ENCODE data around the gene IL5RA. TPM values are rescaled to one million over a fixed set of nuclear protein-coding genes. Genes with fewer than 3 reads are reported as not detected.

The IL5RA gene
- total and polyA plus RNA-seq, 4 donors, result 4.3 to 9.4 (median 6.9) TPM

DNA sequence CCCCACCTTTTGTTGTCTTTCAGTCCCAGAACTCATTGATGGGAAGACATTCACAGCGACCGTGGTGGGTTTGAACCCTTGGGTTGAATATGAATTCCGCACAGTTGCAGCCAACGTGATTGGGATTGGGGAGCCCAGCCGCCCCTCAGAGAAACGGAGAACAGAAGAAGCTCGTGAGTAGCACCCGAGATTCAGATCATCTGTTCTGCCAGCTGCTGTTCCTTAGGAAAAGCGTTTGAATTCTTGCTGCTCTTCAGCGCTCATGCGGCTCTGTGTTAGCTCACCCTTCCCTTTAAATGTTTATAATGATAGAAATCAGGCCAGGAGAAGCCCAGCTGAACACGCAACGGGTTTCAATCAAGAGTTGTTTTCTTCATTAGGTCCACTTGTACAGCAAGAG lies 73.0 kb downstream of the IL5RA start:
- no peak for DNase-seq (ENCODE audit: low read depth in 4 of 6, low spot score in 6 of 6)
- WGBS (ENCODE audit: insufficient coverage), result 92% methylated on average over 10 of the region's 13 CpGs

DNA sequence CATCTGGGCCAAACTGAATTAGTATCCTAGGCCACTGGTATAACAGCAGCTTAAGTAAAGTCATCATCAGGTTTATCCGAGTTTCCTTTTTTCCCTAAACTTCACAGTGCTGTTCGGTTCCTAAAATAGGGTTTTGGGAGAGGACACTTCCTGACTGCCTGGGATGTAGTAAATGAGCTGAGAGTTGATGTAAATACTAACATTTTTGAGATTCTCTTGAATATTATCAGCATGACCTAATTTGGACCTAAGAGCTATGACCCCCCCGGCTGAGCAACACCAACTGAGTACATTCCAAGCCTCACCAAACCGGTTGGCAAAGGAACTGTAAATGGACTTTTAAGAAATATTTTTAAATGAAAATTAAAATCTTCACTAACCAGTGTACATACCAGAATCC lies 78.8 kb downstream of the IL5RA start:
- no CpG with 5 or more reads among the region's 4 CpGs for WGBS (ENCODE audit: insufficient coverage)

More for the DNA sequence above, 73.0 kb downstream of the IL5RA start:
- no peak overlapping the region for H3K4me3 ChIP-seq (ENCODE audit: low read depth, low read length)
- H3K27me3 ChIP-seq (ENCODE audit: control insufficient read depth, insufficient read depth, low read length), result no peaks in the 10 kb centered on the region
- H3K9me3 ChIP-seq (ENCODE audit: control insufficient read depth, insufficient read depth, low read length), result no peaks in the 10 kb centered on the region
- H3K36me3 ChIP-seq (ENCODE audit: control insufficient read depth, insufficient read depth, low read length), result peaks cover 3% of the 10 kb centered on the region
- no peaks in the 10 kb centered on the region for H3K4me1 ChIP-seq (ENCODE audit: control insufficient read depth, insufficient read depth, low read length)
- H3K27ac ChIP-seq (ENCODE audit: low read depth, low read length), result no peak overlapping the region

DNA sequence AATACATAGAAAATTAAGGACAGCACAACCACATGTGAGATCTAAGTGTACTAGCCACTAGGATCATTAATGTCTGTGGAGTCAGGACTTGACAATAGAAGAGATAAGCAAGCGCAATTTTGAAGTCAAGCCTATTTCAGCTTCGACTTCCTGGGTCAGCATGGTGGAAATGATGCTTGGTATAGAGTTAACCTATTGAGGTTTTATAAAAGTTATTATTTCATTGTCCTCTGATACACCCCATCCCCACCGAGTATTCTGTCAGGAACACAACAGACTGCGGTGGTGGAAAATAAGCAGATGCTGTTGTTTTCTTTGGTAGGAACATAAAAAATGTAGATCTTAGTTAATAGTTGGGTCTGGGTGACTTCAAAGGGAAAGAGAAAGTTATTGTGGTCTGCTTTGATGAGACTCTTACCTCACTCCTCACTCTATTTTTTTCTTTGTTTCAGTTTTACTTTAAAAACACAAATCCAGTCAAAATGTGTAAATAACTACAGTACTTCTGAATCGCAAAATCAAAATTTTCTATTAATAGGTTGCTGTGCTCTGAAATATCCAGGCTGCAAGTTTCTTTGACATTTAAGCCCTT lies 82.1 kb downstream of the IL5RA start:
- WGBS (ENCODE audit: insufficient coverage), result 80% methylated on average over 1 of the region's 5 CpGs
- Histone ChIP-seq H3K4me3 (ENCODE audit: low read depth, low read length) (no peak overlapping the region), H3K27me3 (ENCODE audit: control insufficient read depth, insufficient read depth, low read length) (no peaks in the 10 kb centered on the region), H3K4me1 (ENCODE audit: control insufficient read depth, insufficient read depth, low read length) (no peaks in the 10 kb centered on the region), H3K27ac (ENCODE audit: low read depth, low read length) (no peak overlapping the region), H3K9me3 (ENCODE audit: control insufficient read depth, insufficient read depth, low read length) (no peaks in the 10 kb centered on the region), H3K36me3 (ENCODE audit: control insufficient read depth, insufficient read depth, low read length) (no peaks in the 10 kb centered on the region)
- no peak for DNase-seq (ENCODE audit: low read depth in 4 of 6, low spot score in 6 of 6)

More for the DNA sequence above, 78.8 kb downstream of the IL5RA start:
- H3K4me1 ChIP-seq (ENCODE audit: control insufficient read depth, insufficient read depth, low read length), result no peaks in the 10 kb centered on the region
- H3K27me3 ChIP-seq (ENCODE audit: control insufficient read depth, insufficient read depth, low read length), result no peaks in the 10 kb centered on the region
- no peaks in the 10 kb centered on the region for H3K36me3 ChIP-seq (ENCODE audit: control insufficient read depth, insufficient read depth, low read length)
- DNase-seq (ENCODE audit: low read depth in 4 of 6, low spot score in 6 of 6), result no peak
- H3K27ac ChIP-seq (ENCODE audit: low read depth, low read length), result no peak overlapping the region
- H3K4me3 ChIP-seq (ENCODE audit: low read depth, low read length), result no peak overlapping the region
- H3K9me3 ChIP-seq (ENCODE audit: control insufficient read depth, insufficient read depth, low read length), result no peaks in the 10 kb centered on the region

DNA sequence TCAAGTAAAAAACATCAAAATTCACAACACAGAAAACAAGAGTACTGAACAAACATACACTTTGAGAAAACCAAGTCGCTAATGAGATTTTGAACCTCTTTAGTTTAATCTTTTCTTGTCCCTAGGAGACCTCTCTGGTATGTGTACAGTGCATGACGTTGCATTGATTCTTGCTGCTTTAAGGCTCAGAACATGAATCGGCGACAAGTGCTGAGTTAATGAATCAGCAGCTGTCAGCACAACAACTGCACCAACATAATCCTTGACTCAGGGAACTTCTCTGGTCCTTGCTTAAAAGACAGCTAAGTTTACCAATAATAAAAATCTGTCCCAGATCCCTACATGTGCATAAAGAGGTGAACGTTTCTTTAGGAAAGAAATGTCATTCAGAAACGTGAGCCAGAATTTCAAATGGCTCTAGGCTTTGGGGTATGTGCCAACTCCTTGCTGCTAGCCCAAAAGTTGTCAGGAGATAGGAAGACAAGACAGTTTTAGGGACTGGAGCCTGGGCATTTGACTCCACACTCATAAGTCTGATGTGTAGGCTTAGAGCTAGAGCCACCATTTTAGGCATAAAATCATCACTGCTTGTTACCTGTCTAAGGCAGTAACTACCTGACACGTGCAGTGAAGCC lies 86.9 kb downstream of the IL5RA start:
- DNase-seq (ENCODE audit: low read depth in 4 of 6, low spot score in 6 of 6), result peak in 2 of 6 donors; percentile 68 to 70
- H3K9me3 ChIP-seq (ENCODE audit: control insufficient read depth, insufficient read depth, low read length), result no peaks in the 10 kb centered on the region
- H3K36me3 ChIP-seq (ENCODE audit: control insufficient read depth, insufficient read depth, low read length), result no peaks in the 10 kb centered on the region
- H3K27me3 ChIP-seq (ENCODE audit: control insufficient read depth, insufficient read depth, low read length), result no peaks in the 10 kb centered on the region
- WGBS (ENCODE audit: insufficient coverage), result 5% methylated on average over 4 of the region's 7 CpGs
- H3K27ac ChIP-seq (ENCODE audit: low read depth, low read length), result no peak overlapping the region
- H3K4me3 ChIP-seq (ENCODE audit: low read depth, low read length), result no peak overlapping the region
- H3K4me1 ChIP-seq (ENCODE audit: control insufficient read depth, insufficient read depth, low read length), result no peaks in the 10 kb centered on the region

DNA sequence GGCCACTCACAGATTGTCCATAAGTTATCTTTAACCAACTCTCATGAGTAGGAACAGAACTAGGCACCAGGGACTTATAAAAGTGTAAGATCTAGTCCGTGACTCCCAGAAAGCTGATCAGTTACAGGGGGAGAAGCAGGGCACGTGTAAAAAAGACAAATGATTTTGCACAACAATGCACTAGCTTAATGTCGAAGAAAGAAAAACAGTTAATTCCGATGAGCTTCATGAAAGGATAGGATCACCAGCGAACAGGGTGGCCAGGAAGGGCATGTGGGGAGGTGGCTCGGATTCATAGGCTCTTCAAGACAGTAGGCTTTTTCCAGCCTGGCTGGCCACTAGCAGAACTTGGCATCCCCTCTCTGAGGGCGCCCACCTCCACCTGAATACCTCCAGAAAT lies 90.0 kb downstream of the IL5RA start:
- no peak overlapping the region for H3K27ac ChIP-seq (ENCODE audit: low read depth, low read length)

More for the DNA sequence above, 90.0 kb downstream of the IL5RA start:
- Histone ChIP-seq H3K9me3 (ENCODE audit: control insufficient read depth, insufficient read depth, low read length) (no peaks in the 10 kb centered on the region), H3K27me3 (ENCODE audit: control insufficient read depth, insufficient read depth, low read length) (no peaks in the 10 kb centered on the region), H3K4me1 (ENCODE audit: control insufficient read depth, insufficient read depth, low read length) (no peaks in the 10 kb centered on the region), H3K36me3 (ENCODE audit: control insufficient read depth, insufficient read depth, low read length) (no peaks in the 10 kb centered on the region), H3K4me3 (ENCODE audit: low read depth, low read length) (no peak overlapping the region)
- 77% methylated on average over 7 of the region's 7 CpGs for WGBS (ENCODE audit: insufficient coverage)
- DNase-seq (ENCODE audit: low read depth in 4 of 6, low spot score in 6 of 6), result no peak

Small RNA genes lying within 50 kb of the gene (small RNA-seq; reads per million reads assigned to genes)
- gene RF00416 (ENCODE audit: low replicate concordance), result not detected

Other genes with a start within 250 kb of the IL5RA start
- 10 to 100 TPM; 27.0 to 45.2 TPM for gene TRNT1, start 16.6 kb upstream of the IL5RA start, total RNA-seq
- gene TRNT1, start 16.6 kb upstream of the IL5RA start, polyA plus RNA-seq (ENCODE audit: insufficient read length in 2 of 2), result 10 to 100 TPM; 29.6 to 31.4 TPM
- gene CRBN, start 69.3 kb upstream of the IL5RA start, total RNA-seq, result 100 to 1,000 TPM in 1 of 2 donors, 10 to 100 TPM in 1; 84.3 to 170 TPM
- 10 to 100 TPM; 54.2 to 66.1 TPM for gene CRBN, start 69.3 kb upstream of the IL5RA start, polyA plus RNA-seq (ENCODE audit: insufficient read length in 2 of 2)

All from spinal cord (tissue), 10 donors.